NCI-H446 treated with DMSO at 0.1 percent for 48 hours (cell line): Measurements from ENCODE around the gene DENND4A.

Experiments
- DNase-seq: peaks from one replicate; lab custom pipeline; 2025; lab: John Stamatoyannopoulos, UW

Gene DENND4A

GRCh38 chr15:65792138-65792987 lies at the start of gene DENND4A:
Gene DENND4A (minus strand): TSS chr15:65792293. CDS start chr15:65756450, 35,843 bp downstream.
- peak; percentile 94 for DNase-seq

- no peak for DNase-seq
These were observed 49.2 kb upstream of the DENND4A start for GRCh38 chr15:65841121-65841930.

GRCh38 chr15:65839985-65840384 lies 47.9 kb upstream of the DENND4A start:
- DNase-seq = no peak

- no peak for DNase-seq
These were observed 47.3 kb upstream of the DENND4A start for GRCh38 chr15:65839354-65839901.

- no peak for DNase-seq
These were observed 45.5 kb upstream of the DENND4A start for GRCh38 chr15:65837301-65838294.

GRCh38 chr15:65836665-65837064 lies 44.6 kb upstream of the DENND4A start:
- DNase-seq = no peak

GRCh38 chr15:65835447-65835846 lies 43.4 kb upstream of the DENND4A start:
- peak; percentile 47 for DNase-seq

GRCh38 chr15:65834603-65835282 lies 42.6 kb upstream of the DENND4A start:
- DNase-seq = no peak

GRCh38 chr15:65833501-65834205 lies 41.6 kb upstream of the DENND4A start:
- no peak for DNase-seq

- peak; percentile 98 for DNase-seq
These were observed 40.7 kb upstream of the DENND4A start for GRCh38 chr15:65832549-65833364.

- DNase-seq = no peak
These were observed 37.2 kb upstream of the DENND4A start for GRCh38 chr15:65829130-65829764.

- no peak for DNase-seq
These were observed 36.5 kb upstream of the DENND4A start for GRCh38 chr15:65828585-65828984.

- no peak for DNase-seq
These were observed 35.0 kb upstream of the DENND4A start for GRCh38 chr15:65827065-65827464.

- no peak for DNase-seq
These were observed 33.0 kb upstream of the DENND4A start for GRCh38 chr15:65824941-65825544.

- DNase-seq = no peak
These were observed 32.1 kb upstream of the DENND4A start for GRCh38 chr15:65824031-65824743.

- no peak for DNase-seq
These were observed 30.2 kb upstream of the DENND4A start for GRCh38 chr15:65822316-65822715.

- no peak for DNase-seq
These were observed 29.0 kb upstream of the DENND4A start for GRCh38 chr15:65821070-65821469.

GRCh38 chr15:65819563-65819960 lies 27.5 kb upstream of the DENND4A start:
- DNase-seq = no peak
